VCaP (cell line): ENCODE data around the gene CHDH.

Experiments used
- H3K27ac ChIP-seq: fragments of 450-650 bp; 2 replicates; pipeline ENCODE4 v1.5.1; 2017
- TF ChIP-seq, protein P1 (sequence below): fragments of 450-650 bp; conservative IDR thresholded peaks from 2 replicates; pipeline ENCODE4 v1.5.1; 2017; ENCODE audit warnings: mild to moderate bottlenecking, moderate library complexity

Gene CHDH

GRCh38 chr3:53885239-53885638 is 39.0 kb upstream of the CHDH start:
- H3K27ac ChIP-seq = no peak overlapping the region
- TF ChIP-seq, protein P1, sequence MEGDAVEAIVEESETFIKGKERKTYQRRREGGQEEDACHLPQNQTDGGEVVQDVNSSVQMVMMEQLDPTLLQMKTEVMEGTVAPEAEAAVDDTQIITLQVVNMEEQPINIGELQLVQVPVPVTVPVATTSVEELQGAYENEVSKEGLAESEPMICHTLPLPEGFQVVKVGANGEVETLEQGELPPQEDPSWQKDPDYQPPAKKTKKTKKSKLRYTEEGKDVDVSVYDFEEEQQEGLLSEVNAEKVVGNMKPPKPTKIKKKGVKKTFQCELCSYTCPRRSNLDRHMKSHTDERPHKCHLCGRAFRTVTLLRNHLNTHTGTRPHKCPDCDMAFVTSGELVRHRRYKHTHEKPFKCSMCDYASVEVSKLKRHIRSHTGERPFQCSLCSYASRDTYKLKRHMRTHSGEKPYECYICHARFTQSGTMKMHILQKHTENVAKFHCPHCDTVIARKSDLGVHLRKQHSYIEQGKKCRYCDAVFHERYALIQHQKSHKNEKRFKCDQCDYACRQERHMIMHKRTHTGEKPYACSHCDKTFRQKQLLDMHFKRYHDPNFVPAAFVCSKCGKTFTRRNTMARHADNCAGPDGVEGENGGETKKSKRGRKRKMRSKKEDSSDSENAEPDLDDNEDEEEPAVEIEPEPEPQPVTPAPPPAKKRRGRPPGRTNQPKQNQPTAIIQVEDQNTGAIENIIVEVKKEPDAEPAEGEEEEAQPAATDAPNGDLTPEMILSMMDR = no peak

DNA sequence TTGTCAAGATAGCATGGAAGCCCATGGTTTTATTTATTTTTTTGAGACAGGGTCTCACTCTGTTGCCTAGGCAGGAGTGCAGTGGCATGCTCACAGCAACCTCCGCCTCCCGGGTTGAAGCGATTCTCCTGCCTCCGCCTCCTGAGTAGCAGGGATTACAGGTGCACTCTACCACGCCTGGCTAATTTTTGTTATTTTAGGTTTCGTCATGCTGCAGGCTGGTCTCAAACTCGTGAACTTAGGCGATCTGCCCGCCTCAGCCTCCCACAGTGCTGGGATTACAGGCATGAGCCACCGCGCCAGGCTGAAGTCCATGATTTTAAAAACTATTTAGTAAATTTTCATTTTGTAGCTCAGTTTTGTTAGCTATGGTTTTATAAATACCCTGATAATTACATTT is 38.4 kb upstream of the CHDH start:
- no peak overlapping the region for H3K27ac ChIP-seq
- TF ChIP-seq, protein P1 = no peak

GRCh38 chr3:53883008-53883407 is 36.8 kb upstream of the CHDH start:
- H3K27ac ChIP-seq = no peak overlapping the region
- TF ChIP-seq, protein P1 = no peak

DNA sequence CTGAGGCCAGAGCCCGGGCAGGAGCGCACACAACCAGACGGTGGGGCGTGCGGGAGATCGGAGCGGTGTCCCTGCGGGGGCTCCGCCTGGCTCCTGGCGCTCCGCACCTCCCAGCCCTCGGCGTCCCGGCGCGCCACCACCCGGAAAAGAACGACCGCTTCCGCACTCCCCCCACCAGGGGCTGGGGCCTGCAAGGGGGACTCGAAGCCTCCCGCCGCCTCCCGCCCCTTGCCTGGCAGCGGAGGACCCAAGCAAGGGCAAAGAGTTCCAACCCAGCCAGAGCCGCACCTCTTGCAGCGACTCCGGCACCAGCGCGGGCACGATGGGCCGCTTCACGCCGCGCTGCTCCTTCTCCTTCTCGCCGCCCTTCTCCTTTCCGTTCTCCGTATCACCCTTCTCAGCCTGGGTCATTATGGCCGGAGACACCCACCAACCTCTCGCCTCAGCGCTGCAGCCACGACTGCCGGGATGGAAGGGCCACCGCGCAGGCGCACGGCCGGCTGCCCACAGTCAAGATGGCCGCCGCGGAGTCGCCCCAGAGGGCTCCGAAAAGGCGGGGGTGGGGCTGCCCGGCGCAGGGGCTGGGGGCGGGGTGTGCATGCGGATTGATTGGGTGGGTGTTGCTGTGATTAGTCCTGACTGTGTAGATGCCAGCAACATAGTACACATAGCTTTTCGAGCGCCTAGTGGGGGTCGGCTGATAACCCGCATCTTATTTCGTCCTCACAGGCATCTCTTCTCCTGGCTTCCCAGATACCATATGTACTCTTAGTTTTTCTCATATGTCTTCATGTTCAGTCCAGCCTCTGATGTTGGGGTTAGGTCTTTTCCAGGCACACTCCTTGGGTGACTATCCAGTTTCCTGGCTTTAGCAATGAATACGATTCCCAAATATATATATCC is 35.7 kb upstream of the CHDH start, which contains the start of gene ACTR8:
TSS of gene ACTR8 (minus strand) at position 462 of the 903 bp plus-strand sequence. CDS start at position 411, 51 bp downstream.
- TF ChIP-seq, protein P1 = peak; percentile 18; the same call in 1 of the 2 replicates

DNA sequence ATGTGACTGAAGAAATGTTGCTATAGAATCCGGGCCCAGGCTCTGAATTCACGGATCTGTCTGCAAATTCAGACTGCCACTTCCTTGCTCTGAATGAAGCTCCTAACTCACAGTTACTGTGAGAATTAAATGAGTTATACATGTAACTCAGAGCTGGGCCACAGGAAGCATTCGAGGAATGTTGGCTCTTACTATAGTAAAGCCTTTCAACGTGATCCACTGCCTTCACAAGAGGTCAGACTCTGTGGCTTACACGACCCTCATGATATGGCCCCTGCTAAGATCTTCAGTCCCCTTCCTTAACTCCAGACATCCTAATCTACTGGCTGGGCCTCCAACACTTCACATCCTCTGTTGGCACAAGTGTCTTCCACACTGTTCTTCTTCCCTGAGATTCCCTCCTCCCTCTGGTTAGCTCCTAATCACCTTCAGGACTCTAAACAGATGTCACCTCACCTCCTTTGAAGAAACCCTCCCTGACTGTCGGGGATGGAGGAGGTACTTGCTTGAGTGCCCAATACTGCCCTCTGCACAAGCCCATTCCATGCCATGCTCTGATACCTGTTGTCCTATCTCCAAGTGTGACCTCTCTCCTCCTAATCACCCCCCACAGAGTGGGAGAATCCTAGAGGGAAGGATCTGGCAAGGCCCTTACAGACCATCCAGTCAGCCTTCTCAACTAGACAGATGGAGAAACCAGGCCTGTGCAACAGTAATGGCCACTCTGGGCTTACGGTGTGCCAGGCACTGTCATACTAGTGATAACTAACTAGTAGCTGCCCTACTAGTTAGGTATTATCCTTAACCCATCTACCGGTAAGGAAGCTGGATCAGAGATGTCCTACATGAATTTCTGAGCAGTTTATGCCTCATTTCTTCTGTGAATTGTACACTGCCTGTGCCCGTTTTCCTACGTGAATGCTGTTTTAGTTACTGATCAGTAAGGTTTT is 34.5 kb upstream of the CHDH start:
- H3K27ac ChIP-seq = peak overlapping the region; percentile 89

More for the DNA sequence above, 35.7 kb upstream of the CHDH start, which contains the start of gene ACTR8:
- H3K27ac ChIP-seq = peak within 1 kb of the TSS; percentile 89

GRCh38 chr3:53865732-53866499 is 19.7 kb upstream of the CHDH start:
- TF ChIP-seq, protein P1 = no peak
- no peak overlapping the region for H3K27ac ChIP-seq

More for the DNA sequence above, 34.5 kb upstream of the CHDH start:
- TF ChIP-seq, protein P1 = no peak
